ENCODE data around the gene FFAR1. TPM values are rescaled to one million over a fixed set of nuclear protein-coding genes. Genes with fewer than 3 reads are reported as not detected.
"Not testable (repeated sequence)": the region's sequence is repeated elsewhere in the genome, so short reads cannot be mapped to it uniquely, and the experiment has no call there.

The FFAR1 gene
- total RNA-seq, 6 donors from 2014 or later = 0.17 TPM; not detected in 5

- H3K9me3 ChIP-seq = peaks cover 0 to 3% (median 0%) of the 10 kb centered on the region in 4 donors
- WGBS, 2 donors = 90 to 91% methylated on average over 3 of the region's 3 CpGs
Measured at GRCh38 chr19:35378356-35378755, 30.7 kb downstream of the FFAR1 start.

GRCh38 chr19:35379545-35379944, 31.8 kb downstream of the FFAR1 start:
- WGBS, 2 donors = 96% methylated on average over 5 of the region's 5 CpGs
- not testable (repeated sequence) for DNase-seq, H3K27me3 ChIP-seq

More at GRCh38 chr19:35378356-35378755, 30.7 kb downstream of the FFAR1 start:
- H3K27me3 ChIP-seq = no peaks in the 10 kb centered on the region
- H3K27ac ChIP-seq = no peak overlapping the region
- DNase-seq (no peak), ATAC-seq (ENCODE audit: low FRiP score in 2 of 2) (no peak)
- no peaks in the 10 kb centered on the region for H3K36me3 ChIP-seq
- no peak overlapping the region for H3K4me3 ChIP-seq
- no peaks in the 10 kb centered on the region for H3K4me1 ChIP-seq
- TF ChIP-seq POLR2A (IDR thresholded peaks at IDR 0.05) = no peak
- no peak for TF ChIP-seq POLR2AphosphoS5 (IDR thresholded peaks at IDR 0.05)
- no peak for TF ChIP-seq EP300 (IDR thresholded peaks at IDR 0.05)
- TF ChIP-seq, protein P1, sequence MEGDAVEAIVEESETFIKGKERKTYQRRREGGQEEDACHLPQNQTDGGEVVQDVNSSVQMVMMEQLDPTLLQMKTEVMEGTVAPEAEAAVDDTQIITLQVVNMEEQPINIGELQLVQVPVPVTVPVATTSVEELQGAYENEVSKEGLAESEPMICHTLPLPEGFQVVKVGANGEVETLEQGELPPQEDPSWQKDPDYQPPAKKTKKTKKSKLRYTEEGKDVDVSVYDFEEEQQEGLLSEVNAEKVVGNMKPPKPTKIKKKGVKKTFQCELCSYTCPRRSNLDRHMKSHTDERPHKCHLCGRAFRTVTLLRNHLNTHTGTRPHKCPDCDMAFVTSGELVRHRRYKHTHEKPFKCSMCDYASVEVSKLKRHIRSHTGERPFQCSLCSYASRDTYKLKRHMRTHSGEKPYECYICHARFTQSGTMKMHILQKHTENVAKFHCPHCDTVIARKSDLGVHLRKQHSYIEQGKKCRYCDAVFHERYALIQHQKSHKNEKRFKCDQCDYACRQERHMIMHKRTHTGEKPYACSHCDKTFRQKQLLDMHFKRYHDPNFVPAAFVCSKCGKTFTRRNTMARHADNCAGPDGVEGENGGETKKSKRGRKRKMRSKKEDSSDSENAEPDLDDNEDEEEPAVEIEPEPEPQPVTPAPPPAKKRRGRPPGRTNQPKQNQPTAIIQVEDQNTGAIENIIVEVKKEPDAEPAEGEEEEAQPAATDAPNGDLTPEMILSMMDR (IDR thresholded peaks at IDR 0.05) = no peak

DNA sequence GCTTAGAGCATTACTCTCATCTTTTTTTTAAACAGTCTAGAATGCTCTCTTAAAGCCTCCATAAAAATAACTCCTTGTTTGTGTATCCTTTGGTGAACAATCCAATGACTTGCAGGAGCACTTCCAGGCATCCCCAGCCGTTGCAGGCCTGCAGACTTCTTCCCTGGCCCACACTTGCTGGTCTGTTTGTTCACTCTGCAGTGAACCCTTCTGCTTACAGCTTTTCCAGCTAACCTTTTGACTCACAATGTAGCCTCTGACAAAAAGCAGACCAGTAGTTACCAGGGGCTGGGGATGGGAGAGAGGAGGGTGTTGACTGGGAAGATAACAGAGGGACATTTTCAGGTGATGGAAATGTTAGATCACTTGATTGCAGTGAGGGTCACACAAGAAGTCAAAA, 32.3 kb downstream of the FFAR1 start:
- WGBS, 2 donors = 31 to 65% methylated on average over 1 of the region's 1 CpG
- H3K27me3 ChIP-seq = no peaks in the 10 kb centered on the region
- TF ChIP-seq EP300 (IDR thresholded peaks at IDR 0.05) (no peak), POLR2AphosphoS5 (IDR thresholded peaks at IDR 0.05) (no peak), POLR2A (IDR thresholded peaks at IDR 0.05) (no peak)
- TF ChIP-seq, protein P1 (IDR thresholded peaks at IDR 0.05) = no peak
- H3K9me3 ChIP-seq = peaks cover 0 to 7% (median 0%) of the 10 kb centered on the region in 4 donors
- H3K4me3 ChIP-seq = no peak overlapping the region
- H3K4me1 ChIP-seq = no peaks in the 10 kb centered on the region
- no peak overlapping the region for H3K27ac ChIP-seq
- DNase-seq (no peak), ATAC-seq (ENCODE audit: low FRiP score in 2 of 2) (no peak)
- no peaks in the 10 kb centered on the region for H3K36me3 ChIP-seq

More at GRCh38 chr19:35379545-35379944, 31.8 kb downstream of the FFAR1 start:
- ATAC-seq (ENCODE audit: low FRiP score in 2 of 2); H3K9me3 ChIP-seq; H3K27ac ChIP-seq; H3K4me1 ChIP-seq; H3K4me3 ChIP-seq; H3K36me3 ChIP-seq: not testable (repeated sequence)

DNA sequence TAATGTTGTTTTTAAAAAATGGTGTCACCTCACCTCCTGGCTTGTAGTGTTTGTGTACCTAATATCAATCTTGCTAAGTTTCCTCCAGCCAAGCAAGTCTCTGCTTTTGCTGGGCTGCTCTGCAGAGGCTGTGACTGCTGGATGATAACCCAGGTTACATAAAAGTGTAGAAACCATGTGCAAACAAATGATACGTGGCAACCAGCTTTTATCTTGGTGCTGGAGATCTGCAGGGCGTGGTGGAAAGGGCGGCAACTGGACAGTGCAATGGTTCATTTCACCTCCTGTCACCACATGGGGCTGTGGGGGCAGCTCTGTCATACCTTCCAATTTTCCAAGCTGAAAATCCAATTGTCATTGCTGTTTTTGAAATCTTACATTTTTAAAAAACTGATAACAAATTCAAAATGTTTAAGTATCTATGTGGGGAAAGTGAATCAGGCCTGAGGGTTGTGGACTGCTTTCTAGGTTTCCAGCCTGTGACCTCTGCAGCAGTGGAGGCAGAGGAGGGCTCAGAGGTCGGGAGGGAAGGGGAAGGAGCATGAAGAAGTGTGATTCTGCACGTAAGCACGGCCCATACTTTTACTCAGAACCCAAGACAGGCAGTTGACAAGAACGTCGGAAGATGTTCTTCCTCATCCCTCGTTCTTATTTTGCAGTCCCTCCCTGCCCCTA, 32.9 kb downstream of the FFAR1 start:
- Histone ChIP-seq H3K9me3 (peaks cover 0 to 12% (median under 1%) of the 10 kb centered on the region in 4 donors), H3K36me3 (no peaks in the 10 kb centered on the region), H3K27me3 (no peaks in the 10 kb centered on the region), H3K4me1 (no peaks in the 10 kb centered on the region), H3K27ac (no peak overlapping the region), H3K4me3 (no peak overlapping the region)
- TF ChIP-seq, protein P1 (IDR thresholded peaks at IDR 0.05) = no peak
- TF ChIP-seq EP300 (IDR thresholded peaks at IDR 0.05) (no peak), POLR2AphosphoS5 (IDR thresholded peaks at IDR 0.05) (no peak), POLR2A (IDR thresholded peaks at IDR 0.05) (no peak)
- 55 to 56% methylated on average over 9 of the region's 9 CpGs for WGBS, 2 donors
- DNase-seq = no peak
- ATAC-seq (ENCODE audit: low FRiP score in 2 of 2) = no peak

DNA sequence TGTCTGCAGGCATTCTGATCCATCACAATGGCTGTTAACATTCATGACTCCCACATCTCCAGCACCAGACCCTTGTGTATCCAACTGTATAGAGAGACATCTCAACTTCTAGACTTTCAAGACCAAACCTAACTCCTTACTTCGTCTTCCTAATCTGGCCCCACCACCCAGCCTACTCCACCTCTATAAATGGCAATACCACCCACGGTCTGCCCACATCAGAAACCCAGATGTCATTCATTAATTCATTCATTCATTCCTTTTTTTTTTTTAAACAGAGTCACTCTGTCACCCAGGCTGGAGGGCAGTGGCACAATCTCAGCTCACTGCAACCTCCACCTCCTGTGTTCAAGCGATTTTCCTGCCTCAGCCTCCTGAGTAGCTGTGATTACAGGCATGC, 33.6 kb downstream of the FFAR1 start:
- no peaks in the 10 kb centered on the region for H3K4me1 ChIP-seq
- no peaks in the 10 kb centered on the region for H3K27me3 ChIP-seq
- H3K9me3 ChIP-seq = peaks cover 0 to 19% (median 4%) of the 10 kb centered on the region in 4 donors
- H3K36me3 ChIP-seq = no peaks in the 10 kb centered on the region
- H3K27ac ChIP-seq = no peak overlapping the region
- ATAC-seq (ENCODE audit: low FRiP score in 2 of 2) (no peak), DNase-seq (no peak)
- 74 to 80% methylated on average over 3 of the region's 3 CpGs for WGBS, 2 donors
- H3K4me3 ChIP-seq = no peak overlapping the region
- TF ChIP-seq POLR2A (IDR thresholded peaks at IDR 0.05) (no peak), EP300 (IDR thresholded peaks at IDR 0.05) (no peak), POLR2AphosphoS5 (IDR thresholded peaks at IDR 0.05) (no peak)
- TF ChIP-seq, protein P1 (IDR thresholded peaks at IDR 0.05) = no peak

All from upper lobe of left lung (tissue), 6 donors.